Neural crest cell (in vitro differentiated cells): Measurements from ENCODE around the gene LCE1A. TPM values are rescaled to one million over a fixed set of nuclear protein-coding genes. Genes with fewer than 3 reads are reported as not detected.

Source experiments
- DNase-seq: peaks from one replicate; pipeline ENCODE4 v3.0.0; 2021; ENCODE audit warnings: low read depth, mixed read lengths, low spot score
- H3K27ac Mint-ChIP-seq: one replicate; pipeline ENCODE4 v1.8.0; 2021; ENCODE audit warnings: mild to moderate bottlenecking, mixed read lengths; ENCODE audit not compliant: unreplicated experiment
- H3K27me3 Mint-ChIP-seq: 2 replicates; pipeline ENCODE4 v1.8.0; 2021; ENCODE audit warnings: low read depth, mild to moderate bottlenecking, mixed read lengths
- H3K36me3 Mint-ChIP-seq: 2 replicates; pipeline ENCODE4 v1.8.0; 2021; ENCODE audit warnings: low read depth, mild to moderate bottlenecking, mixed read lengths
- H3K4me1 Mint-ChIP-seq: 2 replicates; pipeline ENCODE4 v1.8.0; 2021; ENCODE audit warnings: mixed read lengths
- H3K4me3 Mint-ChIP-seq: one replicate; pipeline ENCODE4 v1.8.0; 2021; ENCODE audit warnings: mild to moderate bottlenecking, mixed read lengths
- H3K9me3 Mint-ChIP-seq: 2 replicates; pipeline ENCODE4 v1.8.0; 2021; ENCODE audit warnings: mixed read lengths
- long read RNA-seq: library from polyadenylated mRNA; unstranded; transcript quantifications from one replicate; pipeline ENCODE4 v2.0.0, GENCODE V29; 2020
- total RNA-seq: library from RNA; stranded (reverse); gene quantifications from 2 replicates; pipeline ENCODE4 v1.2.1, GENCODE V29; 2021
- TF ChIP-seq, protein P1 (sequence below): fragments of 200-600 bp; sonication (generic); conservative IDR thresholded peaks from 2 replicates; pipeline ENCODE4 v1.5.0; 2021; ENCODE audit warnings: antibody characterized with exemption, mild to moderate bottlenecking

LCE1A gene, protein sequence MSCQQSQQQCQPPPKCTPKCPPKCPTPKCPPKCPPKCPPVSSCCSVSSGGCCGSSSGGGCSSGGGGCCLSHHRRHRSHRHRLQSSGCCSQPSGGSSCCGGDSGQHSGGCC
- total RNA-seq = not detected in 2 replicates
- long read RNA-seq = 0 reads

- Mint-ChIP-seq H3K4me3 (no peak within 1 kb of the TSS), H3K27ac (no peak within 1 kb of the TSS), H3K27me3 (no peaks in the 10 kb centered on the region), H3K4me1 (no peaks in the 10 kb centered on the region), H3K36me3 (peaks cover 6% of the 10 kb centered on the region), H3K9me3 (peaks cover 18% of the 10 kb centered on the region)
- DNase-seq = no peak
- TF ChIP-seq, protein P1, sequence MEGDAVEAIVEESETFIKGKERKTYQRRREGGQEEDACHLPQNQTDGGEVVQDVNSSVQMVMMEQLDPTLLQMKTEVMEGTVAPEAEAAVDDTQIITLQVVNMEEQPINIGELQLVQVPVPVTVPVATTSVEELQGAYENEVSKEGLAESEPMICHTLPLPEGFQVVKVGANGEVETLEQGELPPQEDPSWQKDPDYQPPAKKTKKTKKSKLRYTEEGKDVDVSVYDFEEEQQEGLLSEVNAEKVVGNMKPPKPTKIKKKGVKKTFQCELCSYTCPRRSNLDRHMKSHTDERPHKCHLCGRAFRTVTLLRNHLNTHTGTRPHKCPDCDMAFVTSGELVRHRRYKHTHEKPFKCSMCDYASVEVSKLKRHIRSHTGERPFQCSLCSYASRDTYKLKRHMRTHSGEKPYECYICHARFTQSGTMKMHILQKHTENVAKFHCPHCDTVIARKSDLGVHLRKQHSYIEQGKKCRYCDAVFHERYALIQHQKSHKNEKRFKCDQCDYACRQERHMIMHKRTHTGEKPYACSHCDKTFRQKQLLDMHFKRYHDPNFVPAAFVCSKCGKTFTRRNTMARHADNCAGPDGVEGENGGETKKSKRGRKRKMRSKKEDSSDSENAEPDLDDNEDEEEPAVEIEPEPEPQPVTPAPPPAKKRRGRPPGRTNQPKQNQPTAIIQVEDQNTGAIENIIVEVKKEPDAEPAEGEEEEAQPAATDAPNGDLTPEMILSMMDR = no peak
These were observed at the start of gene LCE1A for GRCh38 chr1:152827173-152827572. Gene LCE1A (plus strand): TSS chr1:152827473. CDS start chr1:152827473, 0 bp downstream.

- no peak overlapping the region for H3K27ac Mint-ChIP-seq
- no peaks in the 10 kb centered on the region for H3K4me1 Mint-ChIP-seq
- H3K9me3 Mint-ChIP-seq = peaks cover 21% of the 10 kb centered on the region
- no peak overlapping the region for H3K4me3 Mint-ChIP-seq
- H3K27me3 Mint-ChIP-seq = no peaks in the 10 kb centered on the region
- TF ChIP-seq, protein P1 = no peak
- DNase-seq = no peak
- H3K36me3 Mint-ChIP-seq = peaks cover 7% of the 10 kb centered on the region
These were observed 49.6 kb upstream of the LCE1A start for GRCh38 chr1:152777510-152778137.

GRCh38 chr1:152783095-152783494, 44.2 kb upstream of the LCE1A start:
- TF ChIP-seq, protein P1 = no peak
- H3K9me3 Mint-ChIP-seq = peaks cover 12% of the 10 kb centered on the region
- H3K4me1 Mint-ChIP-seq = no peaks in the 10 kb centered on the region
- H3K36me3 Mint-ChIP-seq = no peaks in the 10 kb centered on the region
- no peak overlapping the region for H3K4me3 Mint-ChIP-seq
- H3K27ac Mint-ChIP-seq = no peak overlapping the region
- H3K27me3 Mint-ChIP-seq = no peaks in the 10 kb centered on the region
- no peak for DNase-seq

DNA sequence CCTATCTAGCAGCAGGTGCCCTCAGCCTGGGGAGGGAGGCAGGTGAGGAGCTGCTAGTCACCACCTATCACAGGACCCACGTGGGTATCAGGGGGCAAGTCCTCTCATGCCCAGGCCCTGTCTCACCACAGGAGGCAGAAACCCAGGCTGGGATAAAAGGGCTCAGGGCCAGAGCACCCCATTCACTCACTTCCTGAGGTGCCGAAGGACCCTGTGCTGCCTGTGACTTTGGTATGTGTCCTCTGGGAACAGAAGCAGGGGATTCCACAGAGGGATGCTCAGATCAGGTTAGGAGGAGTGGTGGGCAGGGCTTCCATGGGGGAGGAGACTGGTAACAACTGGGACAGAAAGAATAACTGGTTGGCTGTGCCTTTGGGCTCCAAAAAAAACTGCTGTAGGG, 41.2 kb upstream of the LCE1A start, which contains the start of gene LCE1E:
Gene LCE1E, plus strand, starts transcription at position 181 of the 400 bp plus-strand sequence. CDS start 1,043 bp downstream, outside the sequence.
- no peaks in the 10 kb centered on the region for H3K36me3 Mint-ChIP-seq
- H3K9me3 Mint-ChIP-seq = peaks cover 5% of the 10 kb centered on the region
- TF ChIP-seq, protein P1 = no peak
- DNase-seq = no peak
- no peaks in the 10 kb centered on the region for H3K4me1 Mint-ChIP-seq
- H3K27ac Mint-ChIP-seq = no peak within 1 kb of the TSS
- no peaks in the 10 kb centered on the region for H3K27me3 Mint-ChIP-seq
- no peak within 1 kb of the TSS for H3K4me3 Mint-ChIP-seq

DNA sequence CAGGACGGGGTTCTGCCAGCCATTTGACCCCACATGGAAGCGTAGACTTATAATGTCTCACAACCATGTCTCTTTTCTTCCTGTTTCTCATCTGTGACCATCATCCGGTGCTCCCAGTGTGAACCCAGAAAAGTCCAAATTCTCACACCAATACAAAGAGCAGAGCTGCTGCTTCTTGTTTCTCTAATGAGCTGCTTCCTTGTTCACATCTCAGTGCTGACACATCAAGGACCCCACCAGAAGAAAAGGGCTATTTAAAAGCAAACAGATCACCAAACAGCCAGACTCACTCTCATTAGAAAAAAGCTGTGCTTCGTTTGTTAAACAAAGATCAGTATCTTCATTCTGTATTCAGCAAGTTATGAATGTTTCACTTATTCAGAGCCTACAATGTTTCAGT, 31.6 kb upstream of the LCE1A start:
- Mint-ChIP-seq H3K4me3 (no peak overlapping the region), H3K27me3 (no peaks in the 10 kb centered on the region), H3K4me1 (no peaks in the 10 kb centered on the region), H3K9me3 (peaks cover 14% of the 10 kb centered on the region), H3K27ac (no peak overlapping the region), H3K36me3 (peaks cover 2% of the 10 kb centered on the region)
- DNase-seq = no peak
- TF ChIP-seq, protein P1 = no peak
